NCI-H146 treated with DMSO at 0.1 percent for 48 hours (cell line): ENCODE data around the gene AQP6.

Experiments
- DNase-seq: peaks from one replicate; lab custom pipeline; 2025; ENCODE audit not compliant: unreplicated experiment; lab: John Stamatoyannopoulos, UW

The AQP6 gene

GRCh38 chr12:49942921-49943624 is 29.7 kb upstream of the AQP6 start:
- no peak for DNase-seq

GRCh38 chr12:49943625-49943960 is 29.2 kb upstream of the AQP6 start:
- no peak for DNase-seq

- DNase-seq = no peak
These were observed 28.7 kb upstream of the AQP6 start for GRCh38 chr12:49944046-49944445.

GRCh38 chr12:49944718-49945117 is 28.0 kb upstream of the AQP6 start:
- DNase-seq = no peak

- peak; percentile 35 for DNase-seq
These were observed 27.2 kb upstream of the AQP6 start for GRCh38 chr12:49945394-49946080.

DNA sequence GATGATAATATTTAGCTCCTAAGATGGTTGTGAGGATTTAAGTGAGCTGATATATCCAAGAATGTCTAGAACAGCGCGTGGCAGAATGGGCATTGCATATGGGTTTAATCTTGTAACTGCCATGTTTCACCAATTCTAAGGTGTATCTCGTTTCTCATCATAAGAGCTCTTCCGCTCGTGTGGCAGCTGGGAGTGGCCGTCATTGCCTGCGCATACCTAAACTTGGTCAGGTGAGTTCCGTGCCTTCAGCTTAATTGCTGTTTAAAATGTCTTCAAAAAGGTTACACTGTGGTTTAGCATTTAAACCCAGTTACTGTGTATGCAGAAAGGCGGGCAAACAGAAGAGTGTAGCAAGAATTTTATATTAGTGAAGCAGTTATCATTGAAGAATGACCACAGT is 26.7 kb upstream of the AQP6 start:
- DNase-seq = no peak

GRCh38 chr12:49946497-49946896 is 26.2 kb upstream of the AQP6 start:
- no peak for DNase-seq

DNA sequence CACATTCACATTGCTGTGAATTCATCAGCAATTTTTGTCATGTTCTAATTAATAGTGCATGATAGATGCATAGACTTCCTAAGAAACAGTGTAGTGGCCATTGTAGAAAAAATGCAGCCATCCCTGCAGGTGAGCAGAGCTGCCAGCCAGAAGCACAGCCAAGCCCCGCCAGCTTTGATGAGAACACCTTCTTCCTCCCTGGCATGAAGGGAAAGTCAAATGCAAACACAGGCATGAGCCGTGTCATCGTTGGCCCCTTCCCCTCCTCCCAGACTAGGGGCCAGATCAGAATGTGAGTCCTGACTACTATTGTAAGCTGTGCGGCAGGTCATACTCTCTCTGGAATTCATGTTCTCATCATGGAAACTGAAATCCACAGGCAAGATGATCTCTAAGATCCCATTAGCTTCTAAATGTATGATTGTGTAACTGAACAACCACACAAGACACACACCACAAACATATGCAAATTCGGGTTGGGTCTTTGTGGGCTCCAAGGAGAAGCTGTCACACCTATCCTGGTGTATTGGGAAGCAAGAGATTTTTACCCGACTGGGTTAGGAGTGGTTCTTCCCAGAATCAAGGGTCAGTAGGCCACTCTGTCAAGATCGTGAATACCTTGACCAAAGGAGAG is 25.0 kb upstream of the AQP6 start:
- no peak for DNase-seq

- DNase-seq = no peak
These were observed 23.6 kb upstream of the AQP6 start for GRCh38 chr12:49948866-49949845.

DNA sequence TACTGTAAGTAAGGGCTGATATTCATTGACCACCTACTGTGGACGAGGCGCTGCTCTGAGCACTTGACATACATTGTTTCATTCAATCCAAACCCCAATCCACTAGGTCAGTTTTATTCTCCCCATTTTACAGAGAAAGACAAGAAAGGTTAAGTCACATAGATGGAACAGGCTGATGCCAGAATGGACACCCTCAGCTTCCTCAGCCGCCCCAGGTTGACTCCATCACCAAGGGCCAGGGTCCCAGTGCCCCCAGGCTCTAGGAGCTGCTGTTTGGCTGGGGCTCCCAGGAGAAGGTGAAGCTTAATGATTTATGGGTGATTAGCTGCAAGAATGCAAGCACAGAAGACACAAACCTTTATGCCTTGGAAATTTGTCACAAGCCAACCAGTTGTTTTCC is 22.9 kb upstream of the AQP6 start:
- DNase-seq = no peak

DNA sequence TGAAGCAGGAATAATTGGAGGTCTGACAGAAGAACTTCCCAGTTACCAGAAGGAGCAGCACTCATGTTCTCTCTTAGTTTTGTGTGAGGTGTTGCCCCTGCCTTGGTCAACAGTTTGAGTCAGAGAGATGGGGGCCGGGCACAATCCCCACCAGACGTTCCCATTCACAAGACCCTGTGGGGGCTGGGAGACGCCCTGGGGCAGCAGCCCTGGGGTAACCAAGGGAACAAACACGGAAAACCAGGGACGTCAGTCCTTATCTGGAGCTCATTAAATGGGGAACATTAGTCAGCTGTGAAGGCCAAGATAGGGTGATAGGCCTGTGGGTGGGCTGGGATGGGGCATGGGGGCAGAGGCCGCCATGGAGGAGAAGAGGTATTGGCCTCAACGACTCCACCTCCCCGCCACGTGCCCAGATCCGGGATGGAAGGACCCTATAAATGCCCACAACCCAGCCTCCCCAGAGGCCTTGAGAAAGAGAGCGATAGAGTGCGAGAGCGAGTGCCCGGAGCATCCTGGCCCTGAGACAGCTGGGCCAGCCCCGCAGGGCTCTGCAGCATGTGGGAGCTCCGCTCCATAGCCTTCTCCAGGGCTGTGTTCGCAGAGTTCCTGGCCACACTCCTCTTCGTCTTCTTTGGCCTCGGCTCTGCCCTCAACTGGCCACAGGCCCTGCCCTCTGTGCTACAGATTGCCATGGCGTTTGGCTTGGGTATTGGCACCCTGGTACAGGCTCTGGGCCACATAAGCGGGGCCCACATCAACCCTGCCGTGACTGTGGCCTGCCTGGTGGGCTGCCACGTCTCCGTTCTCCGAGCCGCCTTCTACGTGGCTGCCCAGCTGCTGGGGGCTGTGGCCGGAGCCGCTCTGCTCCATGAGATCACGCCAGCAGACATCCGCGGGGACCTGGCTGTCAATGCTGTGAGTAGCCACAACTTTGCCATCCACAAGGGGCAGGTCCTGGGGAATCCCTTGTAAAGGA is 22.2 kb upstream of the AQP6 start, which contains the start of gene AQP2:
TSS of gene AQP2 (plus strand) at position 465 of the 979 bp plus-strand sequence. CDS start at position 559, 94 bp downstream.
- DNase-seq = no peak

DNA sequence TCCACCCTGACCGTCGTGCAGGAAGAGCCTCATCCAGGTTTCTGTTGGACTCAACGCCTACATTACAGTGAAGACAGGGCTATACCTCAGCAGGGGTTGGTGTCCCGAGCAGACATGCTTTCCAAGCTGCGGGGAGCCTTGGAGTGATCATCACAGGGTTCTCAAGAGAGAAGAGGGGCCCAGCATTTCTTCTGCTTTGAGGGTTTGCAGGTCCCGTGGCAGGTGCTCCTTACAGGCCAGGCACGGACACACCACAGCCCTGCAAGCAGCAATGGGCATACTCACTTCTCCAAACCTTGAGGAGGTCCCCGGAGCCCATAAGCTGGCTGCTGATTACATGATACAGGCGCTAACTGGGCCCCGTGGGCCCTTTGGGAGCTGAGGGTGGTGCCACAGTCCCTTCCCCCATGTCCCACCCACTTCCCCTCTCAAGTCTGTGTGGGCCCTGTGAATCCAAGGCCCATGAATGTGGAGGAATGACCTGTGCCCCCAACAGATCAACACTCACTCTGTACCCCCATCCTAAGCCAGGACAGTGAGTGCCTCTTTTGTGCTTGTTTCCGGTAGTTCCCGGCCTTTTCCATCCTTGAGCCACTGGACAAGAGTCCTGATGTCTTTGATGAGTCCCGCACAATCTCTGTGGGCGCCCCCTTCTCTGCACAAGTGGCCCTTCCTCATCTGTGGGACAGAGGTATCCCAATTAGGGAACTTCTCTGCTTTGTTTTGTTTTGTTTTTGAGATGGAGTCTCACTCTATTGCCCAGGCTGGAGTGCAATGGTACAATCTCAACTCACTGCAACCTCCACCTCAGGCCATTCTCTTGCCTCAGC is 21.1 kb upstream of the AQP6 start:
- no peak for DNase-seq

GRCh38 chr12:49952391-49953055 is 20.2 kb upstream of the AQP6 start:
- DNase-seq = no peak

- no peak for DNase-seq
These were observed 19.6 kb upstream of the AQP6 start for GRCh38 chr12:49953151-49953550.

GRCh38 chr12:49953961-49954846 is 18.5 kb upstream of the AQP6 start:
- DNase-seq = no peak

DNA sequence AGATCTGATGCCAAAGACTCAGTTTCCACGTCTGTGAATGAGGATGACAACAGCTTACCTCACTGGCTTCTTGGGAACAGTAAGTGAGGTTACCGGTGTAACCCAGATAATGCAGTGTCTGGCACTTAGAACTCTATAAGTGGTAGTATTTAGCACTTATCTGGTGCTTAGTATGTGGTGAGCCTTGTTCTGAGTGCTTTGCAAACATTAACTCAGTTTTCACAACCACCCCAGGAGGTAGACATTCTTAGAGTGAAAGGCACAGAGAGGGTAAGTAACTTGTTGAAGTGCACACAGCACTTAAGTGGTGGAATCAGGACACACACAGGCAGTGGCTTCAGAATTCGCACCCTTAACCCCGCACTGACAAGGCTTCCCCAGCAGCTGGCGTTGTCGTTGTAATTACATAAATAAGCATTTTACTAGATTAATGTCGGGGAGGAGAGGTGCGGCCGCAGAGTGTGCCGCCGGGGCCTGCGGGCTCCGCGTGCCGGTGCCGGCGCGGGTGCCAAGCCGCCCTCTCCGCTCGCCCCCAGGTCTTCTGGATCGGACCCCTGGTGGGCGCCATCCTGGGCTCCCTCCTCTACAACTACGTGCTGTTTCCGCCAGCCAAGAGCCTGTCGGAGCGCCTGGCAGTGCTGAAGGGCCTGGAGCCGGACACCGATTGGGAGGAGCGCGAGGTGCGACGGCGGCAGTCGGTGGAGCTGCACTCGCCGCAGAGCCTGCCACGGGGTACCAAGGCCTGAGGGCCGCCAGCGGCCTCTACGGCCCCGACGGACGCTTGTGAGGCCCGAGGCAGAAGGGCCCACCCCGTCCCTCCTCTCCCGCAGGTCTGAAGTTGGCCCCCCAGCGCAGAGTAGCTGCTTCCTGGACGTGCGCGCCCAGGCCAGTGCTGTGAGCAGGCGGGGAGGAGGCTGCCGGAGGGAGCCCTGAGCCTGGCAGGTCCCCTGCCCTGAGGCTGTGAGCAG is 17.6 kb upstream of the AQP6 start:
- DNase-seq = no peak
